H1 (cell line): ENCODE measurements around the gene SLC25A12. TPM values are rescaled to one million over a fixed set of nuclear protein-coding genes. Genes with fewer than 3 reads are reported as not detected.

Source experiments
- FOSL1 ChIP-seq: IDR thresholded peaks from 2 replicates; pipeline ENCODE4 v1.6.1; 2011; ENCODE audit warnings: mild to moderate bottlenecking, low read depth, low read length, moderate library complexity; ENCODE audit not compliant: insufficient read depth
- RNF2 ChIP-seq: fragments of 200-900, 300-1000 bp; sonication (generic); IDR thresholded peaks from 2 replicates; pipeline ENCODE4 v1.7.1; 2016; ENCODE audit warnings: borderline replicate concordance, low read depth, mild to moderate bottlenecking, antibody characterized with exemption, low read length; ENCODE audit not compliant: poor library complexity, severe bottlenecking; ENCODE audit errors: missing control alignments
- TAF1 ChIP-seq: IDR thresholded peaks from 2 replicates; pipeline ENCODE4 v1.6.1; 2011; ENCODE audit warnings: mild to moderate bottlenecking, low read depth, low read length
- polyA plus RNA-seq, 7 experiments: library from polyadenylated mRNA; depleted of rRNA in 3 of 7; stranded (reverse) in 5 of 7; unstranded in 2 of 7; fragments of >200 nt in 5 of 7; fragments of 200-250 nt in 2 of 7; gene quantifications; 1 replicate in 5 of 7; 2 replicates in 1 of 7; 4 replicates in 1 of 7; pipeline versions ENCODE4 v1.2.1 to v1.2.3, GENCODE V29; 2011 to 2013; ENCODE audit warnings: missing spikeins in 2 of 7, mixed read lengths in 2 of 7
- total RNA-seq: library from RNA; stranded (reverse); fragmentation: NEBNext Ultra II Directional; extraction: Animal tissue kit (Norgen Biotek cat#: 25700); gene quantifications from 2 replicates; pipeline ENCODE4 v1.2.1, GENCODE V29; 2021

The SLC25A12 gene
- total and polyA plus RNA-seq, 2 of the 8 experiments (the other 6 are each of a cell fraction or from before 2014, with no cell fraction given), result 7.7 to 10.2 TPM

DNA sequence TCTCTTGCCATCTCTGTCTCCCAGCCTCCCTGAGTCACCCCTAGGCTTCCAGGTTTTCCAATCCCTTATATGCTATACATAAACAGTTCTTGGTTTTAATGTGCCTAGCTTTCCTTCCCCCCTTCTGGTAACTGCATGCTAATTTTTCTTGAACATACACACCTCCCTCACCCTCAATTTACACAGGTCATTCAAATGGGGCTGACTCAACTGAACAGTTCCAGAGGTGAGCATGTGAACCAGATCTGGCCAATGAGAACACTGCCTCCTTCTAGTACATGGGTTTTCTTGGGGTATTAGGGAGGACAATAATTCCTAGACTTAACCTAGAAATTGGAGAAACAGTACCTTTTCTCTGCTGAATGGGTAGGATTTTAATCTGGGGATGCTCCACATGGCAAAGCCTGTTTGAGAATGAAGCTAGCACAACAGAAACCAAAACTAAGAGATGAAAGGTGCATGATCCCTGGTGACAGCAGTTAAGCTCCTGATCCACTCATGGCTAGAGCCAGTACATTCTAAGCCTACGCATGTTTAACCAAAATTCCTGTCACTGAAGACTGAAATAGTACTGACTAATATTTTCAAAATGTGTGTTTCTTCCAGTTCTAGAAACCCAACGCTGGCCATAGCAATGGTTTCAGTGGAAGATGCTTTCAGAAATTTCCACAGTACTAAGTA is 11.8 kb downstream of the SLC25A12 start (continued):
- TF ChIP-seq FOSL1 (no peak), RNF2 (no peak), TAF1 (no peak)
